ENCODE measurements around the gene ATP10A. TPM values are rescaled to one million over a fixed set of nuclear protein-coding genes. Genes with fewer than 3 reads are reported as not detected.

The ATP10A gene
- total and polyA plus RNA-seq, 2 donors from 2014 or later = 4.0 to 6.8 TPM

DNA sequence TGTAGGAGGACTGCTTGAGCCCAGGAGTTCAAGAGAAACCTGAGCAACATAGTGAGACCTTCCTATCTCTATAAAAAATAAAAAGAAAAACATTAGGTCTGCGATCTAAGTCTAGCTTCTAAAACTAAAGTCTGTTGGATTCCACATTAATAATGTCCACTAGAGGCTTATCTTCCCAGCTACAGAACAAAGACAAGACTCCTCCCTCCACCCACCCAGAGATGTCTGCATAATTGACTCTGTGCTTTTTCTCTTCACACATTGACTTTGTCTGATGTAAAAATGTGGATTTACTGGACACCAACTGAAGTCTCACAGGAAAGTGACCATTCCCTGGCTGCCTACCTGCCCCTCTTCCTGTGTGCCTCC, 91.8 kb downstream of the ATP10A start:
- H3K36me3 ChIP-seq (ENCODE audit: control insufficient read depth in 2 of 3, insufficient read depth in 3 of 3, low read length in 3 of 3) = no peaks in the 10 kb centered on the region
- H3K9ac ChIP-seq (ENCODE audit: low read length in 3 of 3) = no peak overlapping the region
- no peaks in the 10 kb centered on the region for H3K9me3 ChIP-seq (ENCODE audit: control insufficient read depth in 2 of 3, insufficient read depth in 1 of 3, low read length in 3 of 3)
- H3K27me3 ChIP-seq (ENCODE audit: control insufficient read depth, insufficient read depth, low read length) = no peaks in the 10 kb centered on the region
- H3K27ac ChIP-seq (ENCODE audit: low read depth in 2 of 2, low read length in 2 of 2) = no peak overlapping the region
- no peak overlapping the region for H3K4me3 ChIP-seq (ENCODE audit: low read length in 3 of 3)
- DNase-seq = peak in 1 of 5 donors; percentile 3
- no peaks in the 10 kb centered on the region for H3K4me1 ChIP-seq (ENCODE audit: control insufficient read depth in 2 of 3, insufficient read depth in 2 of 3, low read depth in 1 of 3, low read length in 3 of 3)
- FAIRE-seq = no peak
- TF ChIP-seq, protein P1, sequence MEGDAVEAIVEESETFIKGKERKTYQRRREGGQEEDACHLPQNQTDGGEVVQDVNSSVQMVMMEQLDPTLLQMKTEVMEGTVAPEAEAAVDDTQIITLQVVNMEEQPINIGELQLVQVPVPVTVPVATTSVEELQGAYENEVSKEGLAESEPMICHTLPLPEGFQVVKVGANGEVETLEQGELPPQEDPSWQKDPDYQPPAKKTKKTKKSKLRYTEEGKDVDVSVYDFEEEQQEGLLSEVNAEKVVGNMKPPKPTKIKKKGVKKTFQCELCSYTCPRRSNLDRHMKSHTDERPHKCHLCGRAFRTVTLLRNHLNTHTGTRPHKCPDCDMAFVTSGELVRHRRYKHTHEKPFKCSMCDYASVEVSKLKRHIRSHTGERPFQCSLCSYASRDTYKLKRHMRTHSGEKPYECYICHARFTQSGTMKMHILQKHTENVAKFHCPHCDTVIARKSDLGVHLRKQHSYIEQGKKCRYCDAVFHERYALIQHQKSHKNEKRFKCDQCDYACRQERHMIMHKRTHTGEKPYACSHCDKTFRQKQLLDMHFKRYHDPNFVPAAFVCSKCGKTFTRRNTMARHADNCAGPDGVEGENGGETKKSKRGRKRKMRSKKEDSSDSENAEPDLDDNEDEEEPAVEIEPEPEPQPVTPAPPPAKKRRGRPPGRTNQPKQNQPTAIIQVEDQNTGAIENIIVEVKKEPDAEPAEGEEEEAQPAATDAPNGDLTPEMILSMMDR (IDR thresholded peaks at IDR 0.05; ENCODE audit: borderline replicate concordance, extremely low read depth, insufficient read depth) = no peak
- intact Hi-C loops (cut with DNase I) = no loop called here

- FAIRE-seq (no peak), DNase-seq (no peak)
- no peaks in the 10 kb centered on the region for H3K4me1 ChIP-seq (ENCODE audit: control insufficient read depth in 2 of 3, insufficient read depth in 2 of 3, low read depth in 1 of 3, low read length in 3 of 3)
- TF ChIP-seq, protein P1 (IDR thresholded peaks at IDR 0.05; ENCODE audit: borderline replicate concordance, extremely low read depth, insufficient read depth) = no peak
- no peak overlapping the region for H3K27ac ChIP-seq (ENCODE audit: low read depth in 2 of 2, low read length in 2 of 2)
- H3K4me3 ChIP-seq (ENCODE audit: low read length in 3 of 3) = no peak overlapping the region
- H3K36me3 ChIP-seq (ENCODE audit: control insufficient read depth in 2 of 3, insufficient read depth in 3 of 3, low read length in 3 of 3) = no peaks in the 10 kb centered on the region
- no peak overlapping the region for H3K9ac ChIP-seq (ENCODE audit: low read length in 3 of 3)
- intact Hi-C loops (cut with DNase I) = no loop called here
- no peaks in the 10 kb centered on the region for H3K9me3 ChIP-seq (ENCODE audit: control insufficient read depth in 2 of 3, insufficient read depth in 1 of 3, low read length in 3 of 3)
- H3K27me3 ChIP-seq (ENCODE audit: control insufficient read depth, insufficient read depth, low read length) = no peaks in the 10 kb centered on the region
Measured at GRCh38 chr15:25770618-25771337, 92.3 kb downstream of the ATP10A start.

DNA sequence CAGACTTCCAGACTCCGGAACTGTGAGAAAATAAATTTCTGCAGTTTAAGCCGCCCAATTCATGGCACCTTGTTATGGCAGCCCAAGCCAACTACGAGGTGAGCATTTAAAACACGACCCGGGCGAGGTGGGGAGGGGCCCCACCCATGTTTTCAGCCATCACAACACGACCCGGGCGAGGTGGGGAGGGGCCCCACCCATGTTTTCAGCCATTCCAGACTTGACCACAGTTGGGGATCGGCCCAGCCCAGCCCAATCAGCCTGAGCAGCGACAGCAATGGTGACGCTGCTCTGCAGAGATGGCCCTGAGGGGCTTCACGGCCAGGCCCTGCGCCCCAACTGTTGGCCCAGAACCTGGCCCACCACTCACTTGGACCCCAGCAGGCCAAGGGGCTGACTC, 93.1 kb downstream of the ATP10A start:
- DNase-seq = peak in 1 of 5 donors; percentile 5
- H3K36me3 ChIP-seq (ENCODE audit: control insufficient read depth in 2 of 3, insufficient read depth in 3 of 3, low read length in 3 of 3) = no peaks in the 10 kb centered on the region
- FAIRE-seq = no peak
- TF ChIP-seq, protein P1 (IDR thresholded peaks at IDR 0.05; ENCODE audit: borderline replicate concordance, extremely low read depth, insufficient read depth) = no peak
- no peak overlapping the region for H3K27ac ChIP-seq (ENCODE audit: low read depth in 2 of 2, low read length in 2 of 2)
- no peaks in the 10 kb centered on the region for H3K4me1 ChIP-seq (ENCODE audit: control insufficient read depth in 2 of 3, insufficient read depth in 2 of 3, low read depth in 1 of 3, low read length in 3 of 3)
- no peak overlapping the region for H3K9ac ChIP-seq (ENCODE audit: low read length in 3 of 3)
- H3K4me3 ChIP-seq (ENCODE audit: low read length in 3 of 3) = no peak overlapping the region
- intact Hi-C loops (cut with DNase I) = no loop called here
- H3K27me3 ChIP-seq (ENCODE audit: control insufficient read depth, insufficient read depth, low read length) = no peaks in the 10 kb centered on the region
- H3K9me3 ChIP-seq (ENCODE audit: control insufficient read depth in 2 of 3, insufficient read depth in 1 of 3, low read length in 3 of 3) = no peaks in the 10 kb centered on the region

DNA sequence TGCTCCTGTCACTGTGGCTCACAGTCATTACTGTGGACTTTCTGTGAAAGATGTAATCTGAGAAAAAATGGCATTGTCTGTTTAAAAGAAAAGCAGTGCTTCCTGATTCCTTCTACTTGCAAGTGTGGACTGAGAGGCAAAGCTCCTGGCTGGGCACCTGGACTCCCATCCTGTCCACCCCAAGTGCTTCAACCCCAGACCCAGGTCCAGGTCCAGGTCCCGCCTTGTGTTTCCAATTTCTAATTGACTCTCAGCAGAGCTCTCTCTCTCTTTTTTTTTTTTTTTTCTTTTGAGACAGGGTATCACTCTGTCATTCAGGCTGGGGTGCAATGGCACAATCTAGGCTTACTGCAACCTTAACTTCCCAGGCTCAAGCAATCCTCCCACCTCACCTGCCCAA, 94.9 kb downstream of the ATP10A start:
- Histone ChIP-seq H3K4me3 (ENCODE audit: low read length in 3 of 3) (no peak overlapping the region), H3K27ac (ENCODE audit: low read depth in 2 of 2, low read length in 2 of 2) (no peak overlapping the region), H3K9me3 (ENCODE audit: control insufficient read depth in 2 of 3, insufficient read depth in 1 of 3, low read length in 3 of 3) (no peaks in the 10 kb centered on the region), H3K4me1 (ENCODE audit: control insufficient read depth in 2 of 3, insufficient read depth in 2 of 3, low read depth in 1 of 3, low read length in 3 of 3) (no peaks in the 10 kb centered on the region), H3K36me3 (ENCODE audit: control insufficient read depth in 2 of 3, insufficient read depth in 3 of 3, low read length in 3 of 3) (no peaks in the 10 kb centered on the region), H3K9ac (ENCODE audit: low read length in 3 of 3) (no peak overlapping the region), H3K27me3 (ENCODE audit: control insufficient read depth, insufficient read depth, low read length) (no peaks in the 10 kb centered on the region)
- TF ChIP-seq, protein P1 (IDR thresholded peaks at IDR 0.05; ENCODE audit: borderline replicate concordance, extremely low read depth, insufficient read depth) = no peak
- intact Hi-C loops (cut with DNase I) = no loop called here
- no peak for FAIRE-seq
- peak in 1 of 5 donors; percentile 3 for DNase-seq
